ENCODE results near the gene CAV1.

GRCh38 chr7:116546054-116546453, 21.2 kb downstream of the CAV1 start:
- no peak; the same call in 1 of the 2 replicates for TF ChIP-seq POLR2A (IDR thresholded peaks at IDR 0.05; ENCODE audit: low read depth, low read length)
- no peak for TF ChIP-seq CTCF (conservative IDR thresholded peaks at IDR 0.05; ENCODE audit: low read depth, low read length)
- no peak for TF ChIP-seq MXI1 (IDR thresholded peaks at IDR 0.05; ENCODE audit: borderline replicate concordance, low read depth, low read length)
- TF ChIP-seq RFX5 (IDR thresholded peaks at IDR 0.05; ENCODE audit: low read depth, low read length), result no peak
- TF ChIP-seq CHD1 (IDR thresholded peaks at IDR 0.05; ENCODE audit: low read depth, low read length), result no peak
- no peak for TF ChIP-seq CEBPB (IDR thresholded peaks at IDR 0.05; ENCODE audit: low read depth, low read length)
- no peak for TF ChIP-seq RAD21 (IDR thresholded peaks at IDR 0.05; ENCODE audit: low read length)
- TF ChIP-seq BHLHE40 (IDR thresholded peaks at IDR 0.05; ENCODE audit: low read depth, low read length), result no peak
- TF ChIP-seq NFE2L2 (IDR thresholded peaks at IDR 0.05; ENCODE audit: low read depth, low read length), result no peak
